HepG2 (cell line): Measurements from ENCODE around the gene TOP1. TPM values are rescaled to one million over a fixed set of nuclear protein-coding genes. Genes with fewer than 3 reads are reported as not detected.

ENCODE experiments used
- ATAC-seq: fragments of 200-7000 bp; cut with Tn5 transposase; 3 replicates; pipeline ENCODE4 v1.9.1; 2020; ENCODE audit warnings: mild to moderate bottlenecking, moderate library complexity
- BruUV-seq: library from RNA; stranded (reverse); fragments of 400-500 nt; replicated peaks from 2 replicates; lab custom pipeline; 2021; lab: Mats Ljungman, UMichigan
- CTCF ChIA-PET: fragments of 300-600 bp; formaldehyde crosslinking; extraction: SDS; loops from one replicate; lab custom pipeline; 2021; ENCODE audit warnings: low total read pairs, inconsistent platforms, low intra/inter-chr PET ratio; lab: Yijun Ruan, JAX
- POLR2A ChIA-PET: fragments of 350-600 bp; sonication (Branson Sonifier 250); formaldehyde crosslinking; loops from one replicate; lab custom pipeline; 2020; ENCODE audit warnings: antibody characterized with exemption, inconsistent platforms; lab: Yijun Ruan, JAX
- DNase-seq: peaks from one replicate; pipeline ENCODE4 v3.0.0-alpha.2; 2015; ENCODE audit warnings: low spot score
- FAIRE-seq: peaks from 3 replicates; lab custom pipeline; 2011; peaks lifted over from hg19 to GRCh38; lab: Jason Lieb, UNC
- H2AFZ ChIP-seq: one replicate; pipeline ENCODE4 v1.6.1; 2011; ENCODE audit warnings: low read length, inconsistent platforms
- H3K27ac ChIP-seq: fragments of 300-600 bp; 3 replicates; pipeline ENCODE4 v1.8.0; 2011; ENCODE audit warnings: mixed run types, mild to moderate bottlenecking, mixed read lengths, low read length, inconsistent platforms; ENCODE audit not compliant: insufficient read depth; ENCODE audit errors: extremely low read length
- H3K27me3 ChIP-seq, 2 experiments: fragments of 200-600 bp in 1 of 2; 2 replicates in 1 of 2; 3 replicates in 1 of 2; pipeline versions ENCODE4 v1.6.0 to v1.8.0; 2011; ENCODE audit warnings: low read length in 2 of 2, mild to moderate bottlenecking in 2 of 2, moderate library complexity in 2 of 2, inconsistent platforms in 1 of 2; ENCODE audit not compliant: insufficient read depth in 2 of 2, control insufficient read depth in 1 of 2
- H3K36me3 ChIP-seq, 2 experiments: fragments of 200-600 bp in 1 of 2; replicated peaks in 1 of 2; 2 replicates in 1 of 2; 3 replicates in 1 of 2; pipeline versions ENCODE4 v1.5.1 to v1.8.0; 2011; ENCODE audit warnings: low read length in 2 of 2, inconsistent platforms in 1 of 2; ENCODE audit not compliant: insufficient read depth in 2 of 2, control insufficient read depth in 1 of 2
- H3K4me1 ChIP-seq: 2 replicates; pipeline ENCODE4 v1.5.1; 2012; ENCODE audit warnings: low read length, inconsistent platforms; ENCODE audit not compliant: insufficient read depth
- H3K4me2 ChIP-seq: 2 replicates; pipeline ENCODE4 v1.6.0; 2011; ENCODE audit warnings: low read depth, low read length, inconsistent platforms
- H3K4me3 ChIP-seq, 3 experiments: fragments of 200-600 bp in 1 of 3; sonication (generic), shearing (Covaris generic) in 1 of 3; replicated peaks in 1 of 3; 2 replicates each; pipeline ENCODE4 v1.5.1; 2011 to 2016; ENCODE audit warnings: low read length in 3 of 3, inconsistent platforms in 2 of 3, low read depth in 2 of 3, mild to moderate bottlenecking in 2 of 3, control low read depth in 1 of 3, mixed read lengths in 1 of 3; ENCODE audit not compliant: insufficient read depth in 1 of 3
- H3K79me2 ChIP-seq: one replicate; pipeline ENCODE4 v1.6.1; 2011; ENCODE audit warnings: low read length, inconsistent platforms; ENCODE audit not compliant: insufficient read depth
- H3K9ac ChIP-seq: 2 replicates; pipeline ENCODE4 v1.6.0; 2011; ENCODE audit warnings: mild to moderate bottlenecking, low read depth, low read length, inconsistent platforms; ENCODE audit not compliant: insufficient read depth
- H3K9me3 ChIP-seq: 2 replicates; pipeline ENCODE4 v1.5.1; 2012; ENCODE audit warnings: mild to moderate bottlenecking, low read length
- H4K20me1 ChIP-seq: 2 replicates; pipeline ENCODE4 v1.6.0; 2011; ENCODE audit warnings: inconsistent platforms, mild to moderate bottlenecking, low read length, moderate library complexity; ENCODE audit not compliant: insufficient read depth
- FOXC1 ChIP-seq: sonication (generic); formaldehyde crosslinking; IDR thresholded peaks from 2 replicates; pipeline ENCODE4 v1.8.0; 2022; ENCODE audit warnings: mild to moderate bottlenecking, missing genetic modification reagents, borderline replicate concordance
- NFYB ChIP-seq: sonication (generic); formaldehyde crosslinking; IDR thresholded peaks from 2 replicates; pipeline ENCODE4 v1.4.0; 2020; ENCODE audit warnings: missing genetic modification reagents
- ZNF432 ChIP-seq: sonication (generic); formaldehyde crosslinking; IDR thresholded peaks from 2 replicates; pipeline ENCODE4 v1.5.0; 2020; ENCODE audit warnings: missing genetic modification reagents, mild to moderate bottlenecking, borderline replicate concordance
- ZNF496 ChIP-seq: sonication (generic); formaldehyde crosslinking; IDR thresholded peaks from 2 replicates; pipeline ENCODE4 v1.8.1; 2023; ENCODE audit warnings: mild to moderate bottlenecking, moderate library complexity, missing genetic modification reagents; ENCODE audit not compliant: insufficient replicate concordance
- ZNF773 ChIP-seq: sonication (generic); formaldehyde crosslinking; IDR thresholded peaks from 2 replicates; pipeline ENCODE4 v1.4.0; 2020; ENCODE audit warnings: missing genetic modification reagents, borderline replicate concordance
- WGBS: methylation state at CpG from one replicate; pipeline ENCODE4 v1.1.6; 2017; ENCODE audit warnings: low lambda C conversion rate; 5-methylcytosine and 5-hydroxymethylcytosine counted together
- in situ Hi-C: cut with HindIII; loops from 2 replicates; pipeline ENCODE4 v1.10.0; 2017; ENCODE audit warnings: low pct_unique_long_range_greater_than_20kb; ENCODE audit not compliant: extremely low pct_ligation_motif_present
- intact Hi-C: fragments of 100-400 bp; cut with micrococcal nuclease; formaldehyde crosslinking; loops from one replicate; pipeline ENCODE4 v1.10.0; 2022; ENCODE audit not compliant: unreplicated experiment
- polyA plus RNA-seq, 8 experiments: library from polyadenylated mRNA; depleted of rRNA in 3 of 8; stranded (reverse) in 7 of 8; unstranded in 1 of 8; fragments of >200 nt; fragmentation: Illumina TruSeq in 4 of 8; extraction: Trizol in 4 of 8; gene quantifications; 2 replicates each; pipeline versions ENCODE4 v1.2.1 to v1.2.3, GENCODE V29; 2011 to 2016; ENCODE audit warnings: low read depth in 4 of 8, missing spikeins in 1 of 8, mixed read lengths in 1 of 8; ENCODE audit not compliant: insufficient read depth in 1 of 8
- total RNA-seq, 5 experiments: library from RNA; depleted of rRNA; stranded (reverse); fragments of >200 nt; fragmentation: Illumina TruSeq; extraction: Trizol; gene quantifications; 2 replicates each; pipeline ENCODE4 v1.2.3, GENCODE V29; 2016; ENCODE audit warnings: low read depth in 1 of 5
- TF ChIP-seq, protein P1 (sequence below), 2 experiments: IDR thresholded peaks; 2 replicates each; pipeline ENCODE4 v1.6.1; 2011 to 2012; ENCODE audit warnings: low read length in 2 of 2, borderline replicate concordance in 1 of 2, low read depth in 1 of 2, mild to moderate bottlenecking in 1 of 2, moderate library complexity in 1 of 2
- TF ChIP-seq, protein P2 (sequence below): sonication (generic); formaldehyde crosslinking; IDR thresholded peaks from 2 replicates; pipeline ENCODE4 v1.5.0; 2020; ENCODE audit warnings: mild to moderate bottlenecking, missing genetic modification reagents, borderline replicate concordance
- TF ChIP-seq, protein P3 (sequence below): sonication (generic); formaldehyde crosslinking; IDR thresholded peaks from 2 replicates; pipeline ENCODE4 v1.5.0; 2020; ENCODE audit warnings: mild to moderate bottlenecking, missing genetic modification reagents, borderline replicate concordance

The TOP1 gene
- total and polyA plus RNA-seq, 2 of the 13 experiments (the other 11 are each of a cell fraction or from before 2014, with no cell fraction given), result 10.2 to 19.4 TPM

DNA sequence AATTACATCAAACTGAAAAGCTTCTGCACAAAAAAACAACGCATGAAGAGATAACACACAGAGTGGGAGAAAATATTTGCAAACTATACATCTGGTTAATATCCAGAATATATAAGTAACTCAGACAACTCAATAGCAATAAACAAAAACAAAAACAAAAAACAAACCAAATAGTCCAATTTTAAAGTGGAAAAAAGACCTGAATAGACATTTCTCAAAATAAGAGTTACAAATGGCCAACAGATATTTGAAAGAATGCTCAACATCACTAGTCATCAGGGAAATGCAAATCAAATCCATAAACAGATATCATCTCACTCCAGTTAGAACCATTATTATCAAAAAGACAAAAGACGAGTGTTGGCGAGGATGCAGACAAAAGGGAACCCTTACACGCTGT, 28.8 kb upstream of the TOP1 start (continued):
- TF ChIP-seq, protein P1, sequence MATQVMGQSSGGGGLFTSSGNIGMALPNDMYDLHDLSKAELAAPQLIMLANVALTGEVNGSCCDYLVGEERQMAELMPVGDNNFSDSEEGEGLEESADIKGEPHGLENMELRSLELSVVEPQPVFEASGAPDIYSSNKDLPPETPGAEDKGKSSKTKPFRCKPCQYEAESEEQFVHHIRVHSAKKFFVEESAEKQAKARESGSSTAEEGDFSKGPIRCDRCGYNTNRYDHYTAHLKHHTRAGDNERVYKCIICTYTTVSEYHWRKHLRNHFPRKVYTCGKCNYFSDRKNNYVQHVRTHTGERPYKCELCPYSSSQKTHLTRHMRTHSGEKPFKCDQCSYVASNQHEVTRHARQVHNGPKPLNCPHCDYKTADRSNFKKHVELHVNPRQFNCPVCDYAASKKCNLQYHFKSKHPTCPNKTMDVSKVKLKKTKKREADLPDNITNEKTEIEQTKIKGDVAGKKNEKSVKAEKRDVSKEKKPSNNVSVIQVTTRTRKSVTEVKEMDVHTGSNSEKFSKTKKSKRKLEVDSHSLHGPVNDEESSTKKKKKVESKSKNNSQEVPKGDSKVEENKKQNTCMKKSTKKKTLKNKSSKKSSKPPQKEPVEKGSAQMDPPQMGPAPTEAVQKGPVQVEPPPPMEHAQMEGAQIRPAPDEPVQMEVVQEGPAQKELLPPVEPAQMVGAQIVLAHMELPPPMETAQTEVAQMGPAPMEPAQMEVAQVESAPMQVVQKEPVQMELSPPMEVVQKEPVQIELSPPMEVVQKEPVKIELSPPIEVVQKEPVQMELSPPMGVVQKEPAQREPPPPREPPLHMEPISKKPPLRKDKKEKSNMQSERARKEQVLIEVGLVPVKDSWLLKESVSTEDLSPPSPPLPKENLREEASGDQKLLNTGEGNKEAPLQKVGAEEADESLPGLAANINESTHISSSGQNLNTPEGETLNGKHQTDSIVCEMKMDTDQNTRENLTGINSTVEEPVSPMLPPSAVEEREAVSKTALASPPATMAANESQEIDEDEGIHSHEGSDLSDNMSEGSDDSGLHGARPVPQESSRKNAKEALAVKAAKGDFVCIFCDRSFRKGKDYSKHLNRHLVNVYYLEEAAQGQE (IDR thresholded peaks at IDR 0.05; ENCODE audit: borderline replicate concordance in 1 of 2, low read depth in 1 of 2, low read length in 2 of 2), result no peak
- TF ChIP-seq, all 625 proteins: peak for 0

DNA sequence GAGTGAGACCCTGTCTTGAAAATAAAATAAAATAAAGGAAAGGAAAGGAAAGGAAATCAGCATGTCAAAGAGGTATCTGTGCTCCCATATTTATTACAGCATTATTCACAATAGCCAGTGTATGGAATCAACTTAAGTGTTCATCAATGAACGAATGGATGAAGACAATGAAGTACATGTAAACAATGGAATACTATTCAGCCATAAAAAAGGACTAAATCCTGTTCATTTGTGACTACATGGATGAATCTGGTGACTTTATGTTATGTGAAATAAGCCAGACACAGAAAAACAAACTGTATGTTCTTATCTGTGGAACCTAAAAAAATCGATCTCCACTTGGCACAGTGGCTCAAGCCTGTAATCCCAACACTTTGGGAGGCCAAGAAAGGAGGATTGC, 28.0 kb upstream of the TOP1 start:
- FAIRE-seq (no peak), ATAC-seq (no peak), DNase-seq (no peak)
- ChIA-PET POLR2A (no interaction called here), CTCF (no interaction called here)
- Histone ChIP-seq H4K20me1 (no peaks in the 10 kb centered on the region), H3K9me3 (no peaks in the 10 kb centered on the region), H3K4me2 (no peak overlapping the region), H3K36me3 (no peaks in the 10 kb centered on the region), H3K27me3 (peaks cover 4 to 14% of the 10 kb centered on the region in 2 experiments; a peak in 3 of 5 replicates), H3K9ac (no peak overlapping the region), H2AFZ (no peak overlapping the region), H3K4me1 (peaks cover 63% of the 10 kb centered on the region), H3K79me2 (no peaks in the 10 kb centered on the region), H3K27ac (no peak overlapping the region), H3K4me3 (no peak overlapping the region)
- BruUV-seq, result no TSS peak
- in situ Hi-C loops, result no loop called here
- 25% methylated on average over 2 of the region's 2 CpGs for WGBS
- intact Hi-C loops, result no loop called here
- TF ChIP-seq NFYB (CRISPR knock-in tag) (no peak), FOXC1 (CRISPR knock-in tag) (no peak), ZNF432 (CRISPR knock-in tag) (no peak), ZNF773 (no peak), ZNF496 (no peak)
- TF ChIP-seq, protein P2, sequence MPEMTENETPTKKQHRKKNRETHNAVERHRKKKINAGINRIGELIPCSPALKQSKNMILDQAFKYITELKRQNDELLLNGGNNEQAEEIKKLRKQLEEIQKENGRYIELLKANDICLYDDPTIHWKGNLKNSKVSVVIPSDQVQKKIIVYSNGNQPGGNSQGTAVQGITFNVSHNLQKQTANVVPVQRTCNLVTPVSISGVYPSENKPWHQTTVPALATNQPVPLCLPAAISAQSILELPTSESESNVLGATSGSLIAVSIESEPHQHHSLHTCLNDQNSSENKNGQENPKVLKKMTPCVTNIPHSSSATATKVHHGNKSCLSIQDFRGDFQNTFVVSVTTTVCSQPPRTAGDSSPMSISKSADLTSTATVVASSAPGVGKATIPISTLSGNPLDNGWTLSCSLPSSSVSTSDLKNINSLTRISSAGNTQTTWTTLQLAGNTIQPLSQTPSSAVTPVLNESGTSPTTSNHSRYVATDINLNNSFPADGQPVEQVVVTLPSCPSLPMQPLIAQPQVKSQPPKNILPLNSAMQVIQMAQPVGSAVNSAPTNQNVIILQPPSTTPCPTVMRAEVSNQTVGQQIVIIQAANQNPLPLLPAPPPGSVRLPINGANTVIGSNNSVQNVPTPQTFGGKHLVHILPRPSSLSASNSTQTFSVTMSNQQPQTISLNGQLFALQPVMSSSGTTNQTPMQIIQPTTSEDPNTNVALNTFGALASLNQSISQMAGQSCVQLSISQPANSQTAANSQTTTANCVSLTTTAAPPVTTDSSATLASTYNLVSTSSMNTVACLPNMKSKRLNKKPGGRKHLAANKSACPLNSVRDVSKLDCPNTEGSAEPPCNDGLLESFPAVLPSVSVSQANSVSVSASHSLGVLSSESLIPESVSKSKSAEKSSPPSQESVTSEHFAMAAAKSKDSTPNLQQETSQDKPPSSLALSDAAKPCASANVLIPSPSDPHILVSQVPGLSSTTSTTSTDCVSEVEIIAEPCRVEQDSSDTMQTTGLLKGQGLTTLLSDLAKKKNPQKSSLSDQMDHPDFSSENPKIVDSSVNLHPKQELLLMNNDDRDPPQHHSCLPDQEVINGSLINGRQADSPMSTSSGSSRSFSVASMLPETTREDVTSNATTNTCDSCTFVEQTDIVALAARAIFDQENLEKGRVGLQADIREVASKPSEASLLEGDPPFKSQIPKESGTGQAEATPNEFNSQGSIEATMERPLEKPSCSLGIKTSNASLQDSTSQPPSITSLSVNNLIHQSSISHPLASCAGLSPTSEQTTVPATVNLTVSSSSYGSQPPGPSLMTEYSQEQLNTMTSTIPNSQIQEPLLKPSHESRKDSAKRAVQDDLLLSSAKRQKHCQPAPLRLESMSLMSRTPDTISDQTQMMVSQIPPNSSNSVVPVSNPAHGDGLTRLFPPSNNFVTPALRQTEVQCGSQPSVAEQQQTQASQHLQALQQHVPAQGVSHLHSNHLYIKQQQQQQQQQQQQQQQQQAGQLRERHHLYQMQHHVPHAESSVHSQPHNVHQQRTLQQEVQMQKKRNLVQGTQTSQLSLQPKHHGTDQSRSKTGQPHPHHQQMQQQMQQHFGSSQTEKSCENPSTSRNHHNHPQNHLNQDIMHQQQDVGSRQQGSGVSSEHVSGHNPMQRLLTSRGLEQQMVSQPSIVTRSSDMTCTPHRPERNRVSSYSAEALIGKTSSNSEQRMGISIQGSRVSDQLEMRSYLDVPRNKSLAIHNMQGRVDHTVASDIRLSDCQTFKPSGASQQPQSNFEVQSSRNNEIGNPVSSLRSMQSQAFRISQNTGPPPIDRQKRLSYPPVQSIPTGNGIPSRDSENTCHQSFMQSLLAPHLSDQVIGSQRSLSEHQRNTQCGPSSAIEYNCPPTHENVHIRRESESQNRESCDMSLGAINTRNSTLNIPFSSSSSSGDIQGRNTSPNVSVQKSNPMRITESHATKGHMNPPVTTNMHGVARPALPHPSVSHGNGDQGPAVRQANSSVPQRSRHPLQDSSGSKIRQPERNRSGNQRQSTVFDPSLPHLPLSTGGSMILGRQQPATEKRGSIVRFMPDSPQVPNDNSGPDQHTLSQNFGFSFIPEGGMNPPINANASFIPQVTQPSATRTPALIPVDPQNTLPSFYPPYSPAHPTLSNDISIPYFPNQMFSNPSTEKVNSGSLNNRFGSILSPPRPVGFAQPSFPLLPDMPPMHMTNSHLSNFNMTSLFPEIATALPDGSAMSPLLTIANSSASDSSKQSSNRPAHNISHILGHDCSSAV (CRISPR knock-in tag), result no peak
- TF ChIP-seq, protein P3, sequence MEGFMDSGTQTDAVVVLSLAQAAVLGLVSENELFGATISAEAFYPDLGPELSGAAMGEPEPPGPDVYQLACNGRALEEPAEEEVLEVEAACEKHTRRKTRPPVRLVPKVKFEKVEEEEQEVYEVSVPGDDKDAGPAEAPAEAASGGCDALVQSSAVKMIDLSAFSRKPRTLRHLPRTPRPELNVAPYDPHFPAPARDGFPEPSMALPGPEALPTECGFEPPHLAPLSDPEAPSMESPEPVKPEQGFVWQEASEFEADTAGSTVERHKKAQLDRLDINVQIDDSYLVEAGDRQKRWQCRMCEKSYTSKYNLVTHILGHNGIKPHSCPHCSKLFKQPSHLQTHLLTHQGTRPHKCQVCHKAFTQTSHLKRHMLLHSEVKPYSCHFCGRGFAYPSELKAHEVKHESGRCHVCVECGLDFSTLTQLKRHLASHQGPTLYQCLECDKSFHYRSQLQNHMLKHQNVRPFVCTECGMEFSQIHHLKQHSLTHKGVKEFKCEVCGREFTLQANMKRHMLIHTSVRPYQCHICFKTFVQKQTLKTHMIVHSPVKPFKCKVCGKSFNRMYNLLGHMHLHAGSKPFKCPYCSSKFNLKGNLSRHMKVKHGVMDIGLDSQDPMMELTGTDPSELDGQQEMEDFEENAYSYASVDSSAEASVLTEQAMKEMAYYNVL (CRISPR knock-in tag), result no peak
